HG03469 (cell line): Measurements from ENCODE around the gene PARP6.

Source experiments
- ATAC-seq: cut with Tn5 transposase; IDR thresholded peaks from one replicate; pipeline ENCODE4 v1.9.1; 2021; ENCODE audit warnings: mild to moderate bottlenecking, moderate library complexity, moderate number of reproducible peaks; ENCODE audit not compliant: unreplicated experiment

PARP6 gene

GRCh38 chr15:72231833-72232478 lies 40.4 kb downstream of the PARP6 start:
- ATAC-seq: no peak

GRCh38 chr15:72231066-72231832 lies 41.1 kb downstream of the PARP6 start, which contains the start of gene PKM:
Gene PKM, minus strand, starts transcription at chr15:72231190. Its CDS starts 12,093 bp downstream, at chr15:72219097.
- ATAC-seq: peak; percentile 24

- ATAC-seq: no peak
Measured at GRCh38 chr15:72230197-72231065, 41.9 kb downstream of the PARP6 start.

GRCh38 chr15:72229947-72230196 lies 42.5 kb downstream of the PARP6 start:
- no peak for ATAC-seq

GRCh38 chr15:72229076-72229946 lies 43.0 kb downstream of the PARP6 start:
- ATAC-seq: no peak

- no peak for ATAC-seq
Measured at GRCh38 chr15:72227720-72228119, 44.6 kb downstream of the PARP6 start.

- no peak for ATAC-seq
Measured at GRCh38 chr15:72227192-72227586, 45.2 kb downstream of the PARP6 start.

GRCh38 chr15:72223278-72223677 lies 49.1 kb downstream of the PARP6 start:
- ATAC-seq: no peak

- ATAC-seq: no peak
Measured at GRCh38 chr15:72222393-72222792, 50.0 kb downstream of the PARP6 start.

- no peak for ATAC-seq
Measured at GRCh38 chr15:72220687-72221086, 51.7 kb downstream of the PARP6 start.

- ATAC-seq: no peak
Measured at GRCh38 chr15:72217216-72217615, 55.1 kb downstream of the PARP6 start.

GRCh38 chr15:72216079-72216478 lies 56.3 kb downstream of the PARP6 start:
- no peak for ATAC-seq

GRCh38 chr15:72207558-72208085 lies 64.7 kb downstream of the PARP6 start:
- ATAC-seq: no peak

- no peak for ATAC-seq
Measured at GRCh38 chr15:72206677-72207000, 65.7 kb downstream of the PARP6 start.

- no peak for ATAC-seq
Measured at GRCh38 chr15:72205896-72206676, 66.3 kb downstream of the PARP6 start.

GRCh38 chr15:72205273-72205672 lies 67.1 kb downstream of the PARP6 start:
- ATAC-seq: no peak

GRCh38 chr15:72203507-72203837 lies 68.9 kb downstream of the PARP6 start:
- ATAC-seq: no peak

GRCh38 chr15:72202801-72203506 lies 69.4 kb downstream of the PARP6 start:
- ATAC-seq: no peak

- ATAC-seq: no peak
Measured at GRCh38 chr15:72202302-72202701, 70.1 kb downstream of the PARP6 start.
